HG02885 (cell line): ENCODE data around the gene WFDC13.
"Not testable (repeated sequence)": the region's sequence is repeated elsewhere in the genome, so short reads cannot be mapped to it uniquely, and the experiment has no call there.

Experiments
- ATAC-seq: cut with Tn5 transposase; IDR thresholded peaks from one replicate; pipeline ENCODE4 v1.9.1; 2021; ENCODE audit warnings: mild to moderate bottlenecking; ENCODE audit not compliant: unreplicated experiment, poor library complexity

Gene WFDC13

GRCh38 chr20:45701873-45702272 is at the start of gene WFDC13:
TSS of gene WFDC13 (plus strand) at chr20:45702038. CDS start at chr20:45702124, 86 bp downstream.
- ATAC-seq: no peak

GRCh38 chr20:45657038-45657437 is 44.8 kb upstream of the WFDC13 start:
- not testable (repeated sequence) for ATAC-seq

- no peak for ATAC-seq
These were observed 31.7 kb upstream of the WFDC13 start, which contains the start of gene WFDC11 for GRCh38 chr20:45670139-45670538. TSS of gene WFDC11 (minus strand) at chr20:45670239. CDS start at chr20:45650600, 19,639 bp downstream.

- no peak for ATAC-seq
These were observed 29.1 kb upstream of the WFDC13 start for GRCh38 chr20:45672765-45673164.

GRCh38 chr20:45679650-45680049 is 22.2 kb upstream of the WFDC13 start:
- no peak for ATAC-seq

- no peak for ATAC-seq
These were observed 15.9 kb upstream of the WFDC13 start for GRCh38 chr20:45685896-45686295.

- ATAC-seq: not testable (repeated sequence)
These were observed 8.5 kb upstream of the WFDC13 start for GRCh38 chr20:45693346-45693745.

- ATAC-seq: no peak
These were observed 6.3 kb upstream of the WFDC13 start for GRCh38 chr20:45695496-45695895.

GRCh38 chr20:45701104-45701503 is 734 bp upstream of the WFDC13 start:
- ATAC-seq: no peak

GRCh38 chr20:45704969-45705637 is 3.3 kb downstream of the WFDC13 start, which contains the start of gene WFDC10B:
TSS of gene WFDC10B (minus strand) at chr20:45705019. CDS start at chr20:45685992, 19,027 bp downstream.
- no peak for ATAC-seq

- not testable (repeated sequence) for ATAC-seq
These were observed 14.4 kb downstream of the WFDC13 start for GRCh38 chr20:45716141-45716688.

GRCh38 chr20:45722047-45722446 is 20.2 kb downstream of the WFDC13 start, which contains the start of gene SPINT4:
TSS of gene SPINT4 (plus strand) at chr20:45722347. CDS start at chr20:45722368, 21 bp downstream.
- ATAC-seq: no peak

- no peak for ATAC-seq
These were observed 23.3 kb downstream of the WFDC13 start for GRCh38 chr20:45725134-45725533.

- ATAC-seq: no peak
These were observed 25.2 kb downstream of the WFDC13 start for GRCh38 chr20:45727044-45727443.

- ATAC-seq: no peak
These were observed 30.4 kb downstream of the WFDC13 start for GRCh38 chr20:45732199-45732598.

- no peak for ATAC-seq
These were observed 33.7 kb downstream of the WFDC13 start for GRCh38 chr20:45735552-45735951.

- no peak for ATAC-seq
These were observed 34.1 kb downstream of the WFDC13 start for GRCh38 chr20:45735988-45736387.

GRCh38 chr20:45742596-45742995 is 40.8 kb downstream of the WFDC13 start:
- no peak for ATAC-seq

GRCh38 chr20:45745015-45745414 is 43.2 kb downstream of the WFDC13 start:
- no peak for ATAC-seq

GRCh38 chr20:45751721-45752120 is 49.9 kb downstream of the WFDC13 start:
- no peak for ATAC-seq

GRCh38 chr20:45752746-45753145 is 50.9 kb downstream of the WFDC13 start:
- ATAC-seq: no peak

GRCh38 chr20:45758096-45758495 is 56.3 kb downstream of the WFDC13 start:
- no peak for ATAC-seq
